ENCODE data around the gene NECTIN1.
A peak's percentile ranks its signal among the peaks of the same experiment; 100 is the strongest.

NECTIN1 gene, protein sequence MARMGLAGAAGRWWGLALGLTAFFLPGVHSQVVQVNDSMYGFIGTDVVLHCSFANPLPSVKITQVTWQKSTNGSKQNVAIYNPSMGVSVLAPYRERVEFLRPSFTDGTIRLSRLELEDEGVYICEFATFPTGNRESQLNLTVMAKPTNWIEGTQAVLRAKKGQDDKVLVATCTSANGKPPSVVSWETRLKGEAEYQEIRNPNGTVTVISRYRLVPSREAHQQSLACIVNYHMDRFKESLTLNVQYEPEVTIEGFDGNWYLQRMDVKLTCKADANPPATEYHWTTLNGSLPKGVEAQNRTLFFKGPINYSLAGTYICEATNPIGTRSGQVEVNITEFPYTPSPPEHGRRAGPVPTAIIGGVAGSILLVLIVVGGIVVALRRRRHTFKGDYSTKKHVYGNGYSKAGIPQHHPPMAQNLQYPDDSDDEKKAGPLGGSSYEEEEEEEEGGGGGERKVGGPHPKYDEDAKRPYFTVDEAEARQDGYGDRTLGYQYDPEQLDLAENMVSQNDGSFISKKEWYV
- long read RNA-seq, partial matches to known transcripts, result 3 of 20 reads
- long read RNA-seq, other reads (novel, unspliced or antisense), result 14 of 20 reads

DNA sequence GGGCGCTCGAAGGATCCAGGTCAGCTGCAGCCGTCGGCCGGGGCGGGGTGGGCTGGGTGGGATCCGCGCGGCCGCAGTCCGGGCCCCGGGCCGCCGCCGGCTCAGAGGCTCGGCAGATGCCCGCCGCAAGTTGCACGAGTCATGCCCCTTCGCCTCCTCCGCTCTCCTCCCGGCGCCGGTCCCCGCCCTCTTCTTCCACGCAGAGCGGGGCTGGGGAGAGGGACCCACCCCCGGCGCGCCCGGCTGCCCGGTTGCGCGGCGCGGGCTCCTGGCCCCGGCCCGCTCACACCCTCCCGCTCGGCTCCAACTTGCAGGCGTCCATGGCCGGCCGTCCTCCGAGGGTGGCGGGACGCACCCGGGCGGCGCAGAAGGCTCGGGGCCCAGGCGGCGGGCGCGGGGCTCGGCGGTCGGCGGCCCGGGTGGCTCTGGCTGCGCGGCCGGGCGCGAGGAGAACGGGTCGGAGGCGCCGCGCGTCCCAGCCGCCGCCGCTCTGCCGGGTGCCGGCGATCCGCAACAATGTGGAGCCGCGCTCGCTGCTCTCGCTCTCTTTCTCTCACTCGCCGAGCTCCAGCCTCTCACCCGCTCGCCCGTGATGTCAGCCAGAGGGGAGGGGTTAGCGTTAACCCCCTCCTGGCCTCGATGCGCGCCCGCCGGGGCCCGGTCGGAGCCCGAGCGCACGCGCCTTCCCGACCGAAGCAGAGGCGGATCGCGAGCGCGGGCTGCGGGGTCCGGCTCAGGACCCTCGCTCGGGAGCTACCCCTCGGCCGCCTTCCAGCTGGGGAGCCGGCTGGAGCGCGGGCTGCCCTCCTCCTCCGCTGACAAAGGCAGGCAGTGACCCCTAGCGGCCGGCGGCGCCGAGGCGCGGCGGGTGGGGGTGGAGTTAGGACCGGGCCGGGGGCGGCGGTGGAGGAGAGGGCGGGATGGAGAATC is at the start of gene NECTIN1:
Gene NECTIN1 (minus strand): TSS at position 550 of the 930 bp plus-strand sequence. CDS start 647 bp downstream, outside the sequence.
- Histone ChIP-seq H3K27me3 (ENCODE audit: insufficient read depth, poor library complexity, severe bottlenecking) (no peaks in the 10 kb centered on the region), H3K27ac (replicated peaks) (peak within 1 kb of the TSS; percentile 67), H3K4me3 (replicated peaks; ENCODE audit: insufficient read depth, low read length) (peak within 1 kb of the TSS; percentile 77)
- TF ChIP-seq, protein P1, sequence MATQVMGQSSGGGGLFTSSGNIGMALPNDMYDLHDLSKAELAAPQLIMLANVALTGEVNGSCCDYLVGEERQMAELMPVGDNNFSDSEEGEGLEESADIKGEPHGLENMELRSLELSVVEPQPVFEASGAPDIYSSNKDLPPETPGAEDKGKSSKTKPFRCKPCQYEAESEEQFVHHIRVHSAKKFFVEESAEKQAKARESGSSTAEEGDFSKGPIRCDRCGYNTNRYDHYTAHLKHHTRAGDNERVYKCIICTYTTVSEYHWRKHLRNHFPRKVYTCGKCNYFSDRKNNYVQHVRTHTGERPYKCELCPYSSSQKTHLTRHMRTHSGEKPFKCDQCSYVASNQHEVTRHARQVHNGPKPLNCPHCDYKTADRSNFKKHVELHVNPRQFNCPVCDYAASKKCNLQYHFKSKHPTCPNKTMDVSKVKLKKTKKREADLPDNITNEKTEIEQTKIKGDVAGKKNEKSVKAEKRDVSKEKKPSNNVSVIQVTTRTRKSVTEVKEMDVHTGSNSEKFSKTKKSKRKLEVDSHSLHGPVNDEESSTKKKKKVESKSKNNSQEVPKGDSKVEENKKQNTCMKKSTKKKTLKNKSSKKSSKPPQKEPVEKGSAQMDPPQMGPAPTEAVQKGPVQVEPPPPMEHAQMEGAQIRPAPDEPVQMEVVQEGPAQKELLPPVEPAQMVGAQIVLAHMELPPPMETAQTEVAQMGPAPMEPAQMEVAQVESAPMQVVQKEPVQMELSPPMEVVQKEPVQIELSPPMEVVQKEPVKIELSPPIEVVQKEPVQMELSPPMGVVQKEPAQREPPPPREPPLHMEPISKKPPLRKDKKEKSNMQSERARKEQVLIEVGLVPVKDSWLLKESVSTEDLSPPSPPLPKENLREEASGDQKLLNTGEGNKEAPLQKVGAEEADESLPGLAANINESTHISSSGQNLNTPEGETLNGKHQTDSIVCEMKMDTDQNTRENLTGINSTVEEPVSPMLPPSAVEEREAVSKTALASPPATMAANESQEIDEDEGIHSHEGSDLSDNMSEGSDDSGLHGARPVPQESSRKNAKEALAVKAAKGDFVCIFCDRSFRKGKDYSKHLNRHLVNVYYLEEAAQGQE (IDR thresholded peaks at IDR 0.05; ENCODE audit: insufficient replicate concordance, low read depth), result no peak
- TF ChIP-seq, protein P2, sequence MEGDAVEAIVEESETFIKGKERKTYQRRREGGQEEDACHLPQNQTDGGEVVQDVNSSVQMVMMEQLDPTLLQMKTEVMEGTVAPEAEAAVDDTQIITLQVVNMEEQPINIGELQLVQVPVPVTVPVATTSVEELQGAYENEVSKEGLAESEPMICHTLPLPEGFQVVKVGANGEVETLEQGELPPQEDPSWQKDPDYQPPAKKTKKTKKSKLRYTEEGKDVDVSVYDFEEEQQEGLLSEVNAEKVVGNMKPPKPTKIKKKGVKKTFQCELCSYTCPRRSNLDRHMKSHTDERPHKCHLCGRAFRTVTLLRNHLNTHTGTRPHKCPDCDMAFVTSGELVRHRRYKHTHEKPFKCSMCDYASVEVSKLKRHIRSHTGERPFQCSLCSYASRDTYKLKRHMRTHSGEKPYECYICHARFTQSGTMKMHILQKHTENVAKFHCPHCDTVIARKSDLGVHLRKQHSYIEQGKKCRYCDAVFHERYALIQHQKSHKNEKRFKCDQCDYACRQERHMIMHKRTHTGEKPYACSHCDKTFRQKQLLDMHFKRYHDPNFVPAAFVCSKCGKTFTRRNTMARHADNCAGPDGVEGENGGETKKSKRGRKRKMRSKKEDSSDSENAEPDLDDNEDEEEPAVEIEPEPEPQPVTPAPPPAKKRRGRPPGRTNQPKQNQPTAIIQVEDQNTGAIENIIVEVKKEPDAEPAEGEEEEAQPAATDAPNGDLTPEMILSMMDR (IDR thresholded peaks at IDR 0.05; ENCODE audit: insufficient read depth, low read length), result peak; percentile 37
- TF ChIP-seq POLR2AphosphoS5 (IDR thresholded peaks at IDR 0.05; ENCODE audit: low read depth) (peak; percentile 57), GABPA (IDR thresholded peaks at IDR 0.05; ENCODE audit: low read depth) (no peak), SPI1 (IDR thresholded peaks at IDR 0.05; ENCODE audit: borderline replicate concordance, low read depth) (no peak)
- peak; percentile 51 to 83 for DNase-seq (ENCODE audit: low read depth in 1 of 2, low spot score in 1 of 2)

DNA sequence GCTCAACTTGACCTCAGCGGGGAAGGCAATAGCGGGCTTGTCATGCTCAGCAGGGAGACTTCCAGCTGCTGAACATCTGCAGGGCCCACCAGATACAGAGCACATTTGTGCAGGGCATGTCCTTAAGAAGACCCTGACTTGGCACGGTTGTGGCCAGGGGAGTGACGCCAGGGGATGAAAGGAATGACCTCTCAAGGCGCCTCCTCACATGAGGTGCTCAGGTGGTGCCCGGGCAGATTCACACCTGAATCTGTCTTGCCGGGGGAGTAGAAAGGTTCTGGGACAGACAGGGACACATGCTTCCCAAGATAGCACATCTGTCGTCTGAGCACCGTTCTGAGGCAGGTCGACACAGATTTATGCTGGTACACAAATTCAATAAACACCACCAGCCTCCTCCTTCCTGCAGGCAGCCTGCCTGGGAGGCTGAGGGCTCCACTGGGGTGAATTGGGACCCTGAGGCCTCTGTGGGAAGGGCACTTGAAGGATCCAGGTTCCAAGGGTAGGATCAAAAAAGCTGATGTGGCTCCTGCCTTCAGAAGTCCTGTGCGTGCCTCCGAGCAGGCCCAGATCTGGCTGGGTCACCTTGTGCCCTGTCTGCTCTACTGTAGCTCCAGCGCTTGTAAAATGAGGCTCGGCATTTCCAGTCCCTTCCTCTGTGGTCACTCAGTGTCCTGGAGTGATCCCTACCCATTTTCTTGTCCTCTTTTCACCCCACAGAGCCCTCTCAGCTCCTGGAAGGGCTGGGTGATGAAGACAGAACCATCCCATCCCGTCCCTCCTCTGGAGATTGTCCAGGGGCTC is 49.6 kb upstream of the NECTIN1 start:
- H3K27ac ChIP-seq (replicated peaks), result no peak overlapping the region
- no peak overlapping the region for H3K4me3 ChIP-seq (replicated peaks; ENCODE audit: insufficient read depth, low read length)
- no peak for DNase-seq (ENCODE audit: low read depth in 1 of 2, low spot score in 1 of 2)
- TF ChIP-seq SPI1 (IDR thresholded peaks at IDR 0.05; ENCODE audit: borderline replicate concordance, low read depth) (no peak), POLR2AphosphoS5 (IDR thresholded peaks at IDR 0.05; ENCODE audit: low read depth) (no peak), GABPA (IDR thresholded peaks at IDR 0.05; ENCODE audit: low read depth) (no peak)
- TF ChIP-seq, protein P1 (IDR thresholded peaks at IDR 0.05; ENCODE audit: insufficient replicate concordance, low read depth), result no peak
- TF ChIP-seq, protein P2 (IDR thresholded peaks at IDR 0.05; ENCODE audit: insufficient read depth, low read length), result no peak
- no peaks in the 10 kb centered on the region for H3K27me3 ChIP-seq (ENCODE audit: insufficient read depth, poor library complexity, severe bottlenecking)

DNA sequence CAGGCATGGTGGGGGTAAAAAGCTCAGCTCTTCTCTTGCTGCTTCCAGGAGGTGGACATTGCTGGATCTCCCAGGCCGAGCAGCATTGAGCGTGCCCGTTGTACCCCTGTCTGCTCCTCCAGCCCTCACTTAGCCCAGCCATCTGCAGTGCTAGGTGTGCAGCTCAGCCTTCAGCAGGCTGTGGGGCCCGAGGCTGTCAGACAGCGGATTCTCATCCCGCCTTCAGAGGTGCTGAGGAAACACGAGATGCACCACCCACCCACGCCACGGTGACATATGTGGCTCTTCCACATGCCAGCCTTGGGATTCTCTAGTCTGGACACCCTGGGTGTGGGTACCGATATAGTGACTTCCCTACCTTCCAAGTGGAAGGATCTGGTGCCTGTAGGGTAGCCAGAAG is 48.9 kb upstream of the NECTIN1 start:
- DNase-seq (ENCODE audit: low read depth in 1 of 2, low spot score in 1 of 2), result no peak
- H3K27ac ChIP-seq (replicated peaks), result no peak overlapping the region

More for the DNA sequence above, 48.9 kb upstream of the NECTIN1 start:
- no peak overlapping the region for H3K4me3 ChIP-seq (replicated peaks; ENCODE audit: insufficient read depth, low read length)
- no peak for TF ChIP-seq SPI1 (IDR thresholded peaks at IDR 0.05; ENCODE audit: borderline replicate concordance, low read depth)
- no peak for TF ChIP-seq GABPA (IDR thresholded peaks at IDR 0.05; ENCODE audit: low read depth)
- TF ChIP-seq POLR2AphosphoS5 (IDR thresholded peaks at IDR 0.05; ENCODE audit: low read depth), result no peak
- TF ChIP-seq, protein P2 (IDR thresholded peaks at IDR 0.05; ENCODE audit: insufficient read depth, low read length), result no peak
- TF ChIP-seq, protein P1 (IDR thresholded peaks at IDR 0.05; ENCODE audit: insufficient replicate concordance, low read depth), result no peak
- no peaks in the 10 kb centered on the region for H3K27me3 ChIP-seq (ENCODE audit: insufficient read depth, poor library complexity, severe bottlenecking)
